OCI-LY3 (cell line): ENCODE measurements around the gene SIN3B.

Experiments used
- H2AFZ ChIP-seq: fragments of 200-600, 300-600 bp; shearing (Covaris generic); 2 replicates; pipeline ENCODE4 v1.6.0; 2014; ENCODE audit warnings: antibody characterized with exemption, low read depth, low read length
- H3K27ac ChIP-seq: fragments of 200-600, 300-600 bp; sonication (generic); 2 replicates; pipeline ENCODE4 v1.5.1; 2014; ENCODE audit warnings: mild to moderate bottlenecking, low read length, moderate library complexity, mixed read lengths
- H3K27me3 ChIP-seq: fragments of 200-600, 300-600 bp; sonication (generic); 2 replicates; pipeline ENCODE4 v1.6.1; 2014; ENCODE audit warnings: low read depth, low read length, mixed read lengths
- H3K36me3 ChIP-seq: fragments of 200-600, 300-600 bp; sonication (generic); replicated peaks from 2 replicates; pipeline ENCODE3; 2014; ENCODE audit warnings: low read depth, low read length, mixed read lengths
- H3K4me1 ChIP-seq: fragments of 300-600, 200-600 bp; sonication (generic); 2 replicates; pipeline ENCODE4 v1.6.1; 2014; ENCODE audit warnings: low read length, mixed read lengths
- H3K4me2 ChIP-seq: fragments of 200-600, 300-600 bp; sonication (generic); 2 replicates; pipeline ENCODE4 v1.6.1; 2014; ENCODE audit warnings: low read length, mixed read lengths
- H3K4me3 ChIP-seq: fragments of 300-600, 200-600 bp; sonication (generic); 2 replicates; pipeline ENCODE4 v1.5.1; 2014; ENCODE audit warnings: antibody characterized with exemption, mild to moderate bottlenecking, low read length, moderate library complexity
- H3K79me2 ChIP-seq: fragments of 300-600, 200-600 bp; shearing (Covaris generic); 2 replicates; pipeline ENCODE4 v1.6.1; 2014; ENCODE audit warnings: mild to moderate bottlenecking, low read length, mixed read lengths
- H3K9ac ChIP-seq: fragments of 300-600, 200-600 bp; shearing (Covaris generic); 2 replicates; pipeline ENCODE4 v1.6.0; 2014; ENCODE audit warnings: mild to moderate bottlenecking, low read length, moderate library complexity
- H3K9me3 ChIP-seq: fragments of 200-600, 300-600 bp; shearing (Covaris generic); 2 replicates; pipeline ENCODE4 v1.6.1; 2014; ENCODE audit warnings: low read length, mixed read lengths; ENCODE audit not compliant: insufficient read depth
- H4K20me1 ChIP-seq: fragments of 200-600, 300-600 bp; sonication (generic); 2 replicates; pipeline ENCODE4 v1.6.1; 2016; ENCODE audit warnings: low read length, mixed read lengths; ENCODE audit not compliant: insufficient read depth
- CTCF ChIP-seq: fragments of 200-600, 300-600 bp; sonication (generic); IDR thresholded peaks from 2 replicates; pipeline ENCODE4 v1.5.1; 2014; ENCODE audit warnings: antibody characterized with exemption, low read length, low read depth
- EZH2phosphoT487 ChIP-seq: fragments of 200-600 bp; shearing (Covaris generic); IDR thresholded peaks from 2 replicates; pipeline ENCODE4 v1.6.1; 2018; ENCODE audit warnings: antibody characterized with exemption, mixed run types, low read depth

The SIN3B gene

GRCh38 chr19:16861011-16861410 lies 31.8 kb downstream of the SIN3B start:
- Histone ChIP-seq H4K20me1 (no peaks in the 10 kb centered on the region), H3K4me3 (no peak overlapping the region), H3K79me2 (no peaks in the 10 kb centered on the region), H3K27me3 (no peaks in the 10 kb centered on the region), H3K4me1 (peaks cover 6% of the 10 kb centered on the region; the same call in 1 of the 2 replicates), H3K27ac (no peak overlapping the region), H3K9me3 (no peaks in the 10 kb centered on the region), H3K9ac (no peak overlapping the region), H2AFZ (no peak overlapping the region), H3K4me2 (no peak overlapping the region), H3K36me3 (peaks cover 17% of the 10 kb centered on the region)
- TF ChIP-seq EZH2phosphoT487 (no peak), CTCF (no peak)

GRCh38 chr19:16861834-16862233 lies 32.6 kb downstream of the SIN3B start:
- no peaks in the 10 kb centered on the region for H3K9me3 ChIP-seq
- H3K27ac ChIP-seq: no peak overlapping the region
- no peaks in the 10 kb centered on the region for H3K79me2 ChIP-seq
- TF ChIP-seq CTCF (no peak), EZH2phosphoT487 (no peak)
- no peaks in the 10 kb centered on the region for H4K20me1 ChIP-seq
- H3K36me3 ChIP-seq: peaks cover 17% of the 10 kb centered on the region
- H3K27me3 ChIP-seq: no peaks in the 10 kb centered on the region
- no peak overlapping the region for H3K9ac ChIP-seq
- H2AFZ ChIP-seq: no peak overlapping the region
- H3K4me3 ChIP-seq: no peak overlapping the region
- H3K4me2 ChIP-seq: no peak overlapping the region
- peaks cover 6% of the 10 kb centered on the region; the same call in 1 of the 2 replicates for H3K4me1 ChIP-seq

- H3K27ac ChIP-seq: no peak overlapping the region
- H3K9me3 ChIP-seq: no peaks in the 10 kb centered on the region
- H3K4me2 ChIP-seq: no peak overlapping the region
- H3K36me3 ChIP-seq: peaks cover 27% of the 10 kb centered on the region
- H2AFZ ChIP-seq: no peak overlapping the region
- no peaks in the 10 kb centered on the region for H3K27me3 ChIP-seq
- H3K79me2 ChIP-seq: no peaks in the 10 kb centered on the region
- no peak for TF ChIP-seq EZH2phosphoT487
- no peak for TF ChIP-seq CTCF
- H3K9ac ChIP-seq: no peak overlapping the region
- no peak overlapping the region for H3K4me3 ChIP-seq
- no peaks in the 10 kb centered on the region for H4K20me1 ChIP-seq
- H3K4me1 ChIP-seq: peaks cover 6% of the 10 kb centered on the region; the same call in 1 of the 2 replicates
Measured at GRCh38 chr19:16862826-16863415, 33.7 kb downstream of the SIN3B start.

GRCh38 chr19:16867211-16867610 lies 38.0 kb downstream of the SIN3B start:
- Histone ChIP-seq H3K9ac (no peak overlapping the region), H3K36me3 (peaks cover 46% of the 10 kb centered on the region), H3K79me2 (no peaks in the 10 kb centered on the region), H3K9me3 (no peaks in the 10 kb centered on the region), H3K4me1 (peaks cover 6% of the 10 kb centered on the region; the same call in 1 of the 2 replicates), H3K27me3 (no peaks in the 10 kb centered on the region), H2AFZ (no peak overlapping the region), H3K4me2 (no peak overlapping the region), H3K27ac (no peak overlapping the region), H3K4me3 (no peak overlapping the region), H4K20me1 (no peaks in the 10 kb centered on the region)
- TF ChIP-seq CTCF (no peak), EZH2phosphoT487 (no peak)
